ENCODE measurements around the gene SUGP2. TPM values are rescaled to one million over a fixed set of nuclear protein-coding genes. Genes with fewer than 3 reads are reported as not detected.

The SUGP2 gene
- total and polyA plus RNA-seq, 8 donors: 21.5 to 104 (median 53.4) TPM

DNA sequence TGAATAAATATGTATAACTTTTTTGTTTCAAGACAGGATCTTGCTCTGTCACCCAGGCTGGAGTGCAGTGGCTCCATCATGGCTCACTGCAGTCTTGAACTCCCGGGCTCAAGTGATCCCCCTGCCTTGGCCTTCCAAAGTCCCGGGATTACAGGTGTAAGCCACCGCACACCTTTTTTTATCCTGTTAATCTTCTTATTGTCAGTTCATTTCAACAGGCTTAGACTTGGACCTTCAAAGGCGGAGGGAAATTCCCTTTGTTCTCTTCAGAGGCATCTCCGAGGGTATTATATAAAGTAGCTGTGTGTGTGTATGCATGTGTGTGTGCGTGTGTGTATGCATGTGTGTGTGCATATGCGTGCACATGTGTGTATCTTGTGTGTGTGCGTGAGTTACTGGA is 35.0 kb downstream of the SUGP2 start:
- Histone ChIP-seq H3K4me1 (peaks cover 0 to 12% (median 0%) of the 10 kb centered on the region in 4 donors), H3K27me3 (no peaks in the 10 kb centered on the region), H3K9me3 (no peaks in the 10 kb centered on the region), H3K36me3 (peaks cover 46 to 94% (median 92%) of the 10 kb centered on the region in 4 donors), H3K4me3 (no peak overlapping the region), H3K27ac (no peak overlapping the region)
- intact Hi-C loops (cut with DNase I; ENCODE audit: low total_unique reads): no loop called here
- DNase-seq: no peak
- WGBS, 5 donors: 86 to 97% (median 93%) methylated on average over 8 of the region's 8 CpGs
- TF ChIP-seq POLR2A (IDR thresholded peaks at IDR 0.05): no peak
- no peak for TF ChIP-seq POLR2AphosphoS5 (IDR thresholded peaks at IDR 0.05)
- TF ChIP-seq, protein P1, sequence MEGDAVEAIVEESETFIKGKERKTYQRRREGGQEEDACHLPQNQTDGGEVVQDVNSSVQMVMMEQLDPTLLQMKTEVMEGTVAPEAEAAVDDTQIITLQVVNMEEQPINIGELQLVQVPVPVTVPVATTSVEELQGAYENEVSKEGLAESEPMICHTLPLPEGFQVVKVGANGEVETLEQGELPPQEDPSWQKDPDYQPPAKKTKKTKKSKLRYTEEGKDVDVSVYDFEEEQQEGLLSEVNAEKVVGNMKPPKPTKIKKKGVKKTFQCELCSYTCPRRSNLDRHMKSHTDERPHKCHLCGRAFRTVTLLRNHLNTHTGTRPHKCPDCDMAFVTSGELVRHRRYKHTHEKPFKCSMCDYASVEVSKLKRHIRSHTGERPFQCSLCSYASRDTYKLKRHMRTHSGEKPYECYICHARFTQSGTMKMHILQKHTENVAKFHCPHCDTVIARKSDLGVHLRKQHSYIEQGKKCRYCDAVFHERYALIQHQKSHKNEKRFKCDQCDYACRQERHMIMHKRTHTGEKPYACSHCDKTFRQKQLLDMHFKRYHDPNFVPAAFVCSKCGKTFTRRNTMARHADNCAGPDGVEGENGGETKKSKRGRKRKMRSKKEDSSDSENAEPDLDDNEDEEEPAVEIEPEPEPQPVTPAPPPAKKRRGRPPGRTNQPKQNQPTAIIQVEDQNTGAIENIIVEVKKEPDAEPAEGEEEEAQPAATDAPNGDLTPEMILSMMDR (IDR thresholded peaks at IDR 0.05): no peak
- TF ChIP-seq EP300 (IDR thresholded peaks at IDR 0.05): no peak

DNA sequence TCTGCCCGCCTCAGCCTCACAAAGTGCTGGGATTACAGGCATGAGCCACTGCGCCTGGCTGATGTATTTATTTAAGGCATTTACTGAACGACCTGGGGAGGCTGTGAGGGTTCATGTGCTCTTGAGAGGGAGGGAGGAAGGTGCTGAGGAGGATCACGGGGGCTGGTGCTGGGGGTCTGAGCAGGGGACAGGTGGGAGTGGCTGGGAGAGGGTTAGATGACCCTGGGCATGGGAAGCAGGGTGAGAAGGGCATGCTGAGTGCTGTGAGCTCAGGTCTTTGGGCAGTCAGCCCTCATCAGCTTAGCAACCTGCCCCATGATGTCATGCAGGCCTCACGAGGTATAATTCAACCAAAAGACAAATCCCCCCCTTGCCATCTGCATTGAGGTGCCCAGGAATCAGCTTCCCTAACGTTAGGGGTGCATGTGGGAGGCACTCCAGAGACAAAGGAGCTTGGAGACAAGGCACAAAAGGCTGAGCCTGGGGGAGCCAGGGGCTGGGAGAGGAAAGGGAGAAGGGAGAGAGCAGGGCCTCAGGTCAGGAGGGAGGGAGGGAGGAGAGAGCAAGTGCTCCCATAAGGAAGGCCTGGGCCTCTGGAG is 36.4 kb downstream of the SUGP2 start:
- Histone ChIP-seq H3K4me3 (no peak overlapping the region), H3K27me3 (no peaks in the 10 kb centered on the region), H3K27ac (no peak overlapping the region), H3K4me1 (peaks cover 0 to 12% (median 0%) of the 10 kb centered on the region in 4 donors), H3K36me3 (peaks cover 40 to 97% (median 93%) of the 10 kb centered on the region in 4 donors), H3K9me3 (no peaks in the 10 kb centered on the region)
- 72 to 86% (median 83%) methylated on average over 6 of the region's 6 CpGs for WGBS, 5 donors
- no peak for DNase-seq
- intact Hi-C loops (cut with DNase I; ENCODE audit: low total_unique reads): no loop called here
- no peak for TF ChIP-seq POLR2AphosphoS5 (IDR thresholded peaks at IDR 0.05)
- no peak for TF ChIP-seq EP300 (IDR thresholded peaks at IDR 0.05)
- TF ChIP-seq, protein P1 (IDR thresholded peaks at IDR 0.05): no peak
- TF ChIP-seq POLR2A (IDR thresholded peaks at IDR 0.05): no peak

DNA sequence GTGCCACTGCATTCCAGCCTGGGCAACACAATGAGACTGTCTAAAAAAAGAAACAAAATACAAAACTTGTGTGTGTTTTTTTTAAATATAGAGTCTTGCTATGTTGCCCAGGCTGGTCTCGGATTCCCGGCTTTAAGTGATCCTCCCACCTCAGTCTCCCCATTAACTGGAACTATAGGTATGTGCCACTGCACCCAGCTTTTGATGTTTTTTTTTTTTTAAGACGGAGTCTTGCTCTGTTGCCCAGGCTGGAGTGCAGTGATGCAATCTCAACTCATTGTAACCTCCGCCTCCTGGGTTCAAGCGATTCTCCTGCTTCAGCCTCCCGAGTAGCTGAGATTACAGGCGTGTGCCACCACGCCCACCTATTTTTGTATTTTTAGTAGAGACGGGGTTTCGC is 37.0 kb downstream of the SUGP2 start:
- peaks cover 36 to 97% (median 93%) of the 10 kb centered on the region in 4 donors for H3K36me3 ChIP-seq
- WGBS, 5 donors: 90 to 99% (median 96%) methylated on average over 10 of the region's 10 CpGs

DNA sequence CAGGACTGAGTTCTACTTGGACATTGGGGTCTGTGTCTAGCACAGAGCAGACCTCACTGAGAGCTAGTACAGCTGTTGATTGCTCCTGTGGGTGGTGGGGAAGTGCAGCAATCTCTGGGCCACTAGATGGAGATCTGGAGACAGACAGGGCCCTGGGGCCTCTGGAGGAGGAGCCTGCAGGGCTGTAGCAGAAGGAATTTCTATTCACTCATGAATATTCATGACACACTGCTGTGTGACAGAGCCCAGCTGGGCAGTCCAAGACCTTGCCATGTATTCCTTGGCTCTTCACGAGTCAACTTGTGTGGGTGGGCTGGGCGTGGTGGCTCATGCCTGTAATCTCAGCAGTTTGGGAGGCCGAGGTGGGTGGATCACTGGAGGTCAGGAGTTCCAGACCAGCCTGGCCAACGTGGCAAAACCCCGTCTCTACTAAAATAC is 37.5 kb downstream of the SUGP2 start:
- Histone ChIP-seq H3K36me3 (peaks cover 38 to 97% (median 93%) of the 10 kb centered on the region in 4 donors), H3K27ac (no peak overlapping the region), H3K9me3 (no peaks in the 10 kb centered on the region), H3K4me1 (peaks cover 0 to 12% (median 0%) of the 10 kb centered on the region in 4 donors), H3K4me3 (no peak overlapping the region), H3K27me3 (no peaks in the 10 kb centered on the region)
- 24 to 60% (median 57%) methylated on average over 5 of the region's 5 CpGs for WGBS, 5 donors
- intact Hi-C loops (cut with DNase I; ENCODE audit: low total_unique reads): no loop called here
- TF ChIP-seq POLR2AphosphoS5 (IDR thresholded peaks at IDR 0.05) (no peak), EP300 (IDR thresholded peaks at IDR 0.05) (no peak), POLR2A (IDR thresholded peaks at IDR 0.05) (no peak)
- TF ChIP-seq, protein P1 (IDR thresholded peaks at IDR 0.05): no peak
- DNase-seq: peak; percentile 35 to 86

More for the DNA sequence above, 37.0 kb downstream of the SUGP2 start:
- no peak overlapping the region for H3K27ac ChIP-seq
- no peaks in the 10 kb centered on the region for H3K27me3 ChIP-seq
- intact Hi-C loops (cut with DNase I; ENCODE audit: low total_unique reads): no loop called here
- H3K4me3 ChIP-seq: no peak overlapping the region
- TF ChIP-seq, protein P1 (IDR thresholded peaks at IDR 0.05): no peak
- no peak for TF ChIP-seq POLR2AphosphoS5 (IDR thresholded peaks at IDR 0.05)
- no peak for TF ChIP-seq EP300 (IDR thresholded peaks at IDR 0.05)
- no peak for TF ChIP-seq POLR2A (IDR thresholded peaks at IDR 0.05)
- no peaks in the 10 kb centered on the region for H3K9me3 ChIP-seq
- DNase-seq: no peak
- peaks cover 0 to 12% (median 0%) of the 10 kb centered on the region in 4 donors for H3K4me1 ChIP-seq

All from stomach (tissue), 9 donors.